ENCODE results near the gene PDCD2.
"Not testable (repeated sequence)": the region's sequence is repeated elsewhere in the genome, so short reads cannot be mapped to it uniquely, and the experiment has no call there.

The PDCD2 gene

GRCh38 chr6:170537329-170537728 lies 47.1 kb downstream of the PDCD2 start:
- Mint-ChIP-seq H3K27ac (no peak overlapping the region), H3K27me3 (ENCODE audit: low read depth) (no peaks in the 10 kb centered on the region), H3K9me3 (no peaks in the 10 kb centered on the region), H3K4me1 (peaks cover 4% of the 10 kb centered on the region), H3K36me3 (ENCODE audit: low read depth) (peaks cover 72% of the 10 kb centered on the region), H3K4me3 (no peak overlapping the region)
- no peak for TF ChIP-seq CTCF (IDR thresholded peaks at IDR 0.05; ENCODE audit: unreplicated experiment in 3 of 3)

GRCh38 chr6:170536671-170537070 lies 47.8 kb downstream of the PDCD2 start:
- Mint-ChIP-seq H3K4me1 (peaks cover 4% of the 10 kb centered on the region), H3K27me3 (ENCODE audit: low read depth) (no peaks in the 10 kb centered on the region), H3K9me3 (no peaks in the 10 kb centered on the region), H3K36me3 (ENCODE audit: low read depth) (peaks cover 68% of the 10 kb centered on the region), H3K27ac (no peak overlapping the region), H3K4me3 (no peak overlapping the region)
- TF ChIP-seq CTCF (IDR thresholded peaks at IDR 0.05; ENCODE audit: unreplicated experiment in 3 of 3) = no peak

GRCh38 chr6:170535004-170535403 lies 49.4 kb downstream of the PDCD2 start:
- TF ChIP-seq CTCF (IDR thresholded peaks at IDR 0.05; ENCODE audit: unreplicated experiment in 3 of 3) = no peak
- peaks cover 6% of the 10 kb centered on the region for H3K4me1 Mint-ChIP-seq
- H3K36me3 Mint-ChIP-seq (ENCODE audit: low read depth) = peaks cover 52% of the 10 kb centered on the region
- no peaks in the 10 kb centered on the region for H3K27me3 Mint-ChIP-seq (ENCODE audit: low read depth)
- H3K4me3 Mint-ChIP-seq = no peak overlapping the region
- H3K9me3 Mint-ChIP-seq = no peaks in the 10 kb centered on the region
- no peak overlapping the region for H3K27ac Mint-ChIP-seq

GRCh38 chr6:170533792-170534191 lies 50.6 kb downstream of the PDCD2 start:
- no peak for TF ChIP-seq CTCF (IDR thresholded peaks at IDR 0.05; ENCODE audit: unreplicated experiment in 3 of 3)
- Mint-ChIP-seq H3K9me3 (no peaks in the 10 kb centered on the region), H3K27ac (no peak overlapping the region), H3K36me3 (ENCODE audit: low read depth) (peaks cover 42% of the 10 kb centered on the region), H3K4me3 (no peak overlapping the region), H3K4me1 (peaks cover 10% of the 10 kb centered on the region), H3K27me3 (ENCODE audit: low read depth) (no peaks in the 10 kb centered on the region)

GRCh38 chr6:170532867-170533488 lies 51.5 kb downstream of the PDCD2 start:
- Mint-ChIP-seq H3K4me3 (no peak overlapping the region), H3K27me3 (ENCODE audit: low read depth) (no peaks in the 10 kb centered on the region), H3K9me3 (no peaks in the 10 kb centered on the region), H3K4me1 (peaks cover 10% of the 10 kb centered on the region), H3K36me3 (ENCODE audit: low read depth) (peaks cover 38% of the 10 kb centered on the region), H3K27ac (no peak overlapping the region)
- no peak for TF ChIP-seq CTCF (IDR thresholded peaks at IDR 0.05; ENCODE audit: unreplicated experiment in 3 of 3)

GRCh38 chr6:170529839-170530469 lies 54.5 kb downstream of the PDCD2 start:
- H3K4me3 Mint-ChIP-seq = no peak overlapping the region
- peaks cover 9% of the 10 kb centered on the region for H3K36me3 Mint-ChIP-seq (ENCODE audit: low read depth)
- no peaks in the 10 kb centered on the region for H3K27me3 Mint-ChIP-seq (ENCODE audit: low read depth)
- peaks cover 6% of the 10 kb centered on the region for H3K4me1 Mint-ChIP-seq
- TF ChIP-seq CTCF (IDR thresholded peaks at IDR 0.05; ENCODE audit: unreplicated experiment in 3 of 3) = peak; percentile 85 to 92 (median 87)
- H3K9me3 Mint-ChIP-seq = no peaks in the 10 kb centered on the region
- peak overlapping the region; percentile 55 to 78 (median 68) for H3K27ac Mint-ChIP-seq

GRCh38 chr6:170527995-170528394 lies 56.4 kb downstream of the PDCD2 start:
- H3K4me1 Mint-ChIP-seq = peaks cover 21% of the 10 kb centered on the region
- H3K27me3 Mint-ChIP-seq (ENCODE audit: low read depth); H3K36me3 Mint-ChIP-seq (ENCODE audit: low read depth); H3K4me3 Mint-ChIP-seq; H3K27ac Mint-ChIP-seq; H3K9me3 Mint-ChIP-seq: not testable (repeated sequence)
